DMS153 treated with DMSO at 0.1 percent for 48 hours (cell line): ENCODE results near the gene GAMT.
"Not testable (repeated sequence)": the region's sequence is repeated elsewhere in the genome, so short reads cannot be mapped to it uniquely, and the experiment has no call there.

ENCODE experiments used
- DNase-seq: peaks from one replicate; lab custom pipeline; 2025; ENCODE audit not compliant: unreplicated experiment; lab: John Stamatoyannopoulos, UW

GAMT gene

DNA sequence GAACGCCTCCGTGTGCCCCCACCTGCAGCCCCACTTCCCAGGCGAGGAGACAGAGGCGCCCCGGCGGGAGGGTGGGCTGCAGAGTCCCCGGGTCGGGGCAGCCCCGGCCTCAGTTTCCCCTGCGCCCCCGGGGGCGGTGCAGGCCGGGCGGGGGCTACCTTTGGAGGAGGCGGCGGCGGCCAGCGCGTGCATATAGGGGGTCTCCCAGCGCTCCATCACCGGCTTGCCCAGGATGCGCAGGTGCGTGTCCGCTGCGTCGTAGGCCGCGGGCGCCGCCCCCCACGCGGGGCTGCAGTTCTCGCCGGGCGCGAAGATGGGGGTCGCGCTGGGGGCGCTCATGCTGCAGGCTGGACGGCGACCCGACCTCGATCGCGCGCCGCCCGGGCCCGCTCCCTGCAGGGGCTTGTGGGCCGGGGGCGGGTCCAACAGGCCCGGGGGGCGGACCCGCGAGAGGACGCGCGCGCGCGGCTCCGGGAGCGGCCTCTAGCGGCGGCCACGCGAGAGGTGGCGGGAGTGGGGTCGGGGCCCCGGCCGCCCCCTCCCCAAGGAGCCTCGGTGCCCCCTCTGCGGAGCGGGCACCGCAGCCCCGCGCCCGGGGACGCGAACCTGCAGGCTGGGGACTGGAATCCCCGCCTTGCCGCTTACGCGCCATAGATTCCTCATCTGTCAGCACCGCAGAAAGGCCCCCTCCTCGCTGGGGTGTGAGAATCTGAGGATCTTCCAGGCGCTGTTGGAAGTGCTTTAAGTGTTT lies at the start of gene GAMT:
Gene GAMT (minus strand): TSS at position 405 of the 751 bp plus-strand sequence. CDS start 66 bp downstream, at position 339.
- DNase-seq: no peak

DNA sequence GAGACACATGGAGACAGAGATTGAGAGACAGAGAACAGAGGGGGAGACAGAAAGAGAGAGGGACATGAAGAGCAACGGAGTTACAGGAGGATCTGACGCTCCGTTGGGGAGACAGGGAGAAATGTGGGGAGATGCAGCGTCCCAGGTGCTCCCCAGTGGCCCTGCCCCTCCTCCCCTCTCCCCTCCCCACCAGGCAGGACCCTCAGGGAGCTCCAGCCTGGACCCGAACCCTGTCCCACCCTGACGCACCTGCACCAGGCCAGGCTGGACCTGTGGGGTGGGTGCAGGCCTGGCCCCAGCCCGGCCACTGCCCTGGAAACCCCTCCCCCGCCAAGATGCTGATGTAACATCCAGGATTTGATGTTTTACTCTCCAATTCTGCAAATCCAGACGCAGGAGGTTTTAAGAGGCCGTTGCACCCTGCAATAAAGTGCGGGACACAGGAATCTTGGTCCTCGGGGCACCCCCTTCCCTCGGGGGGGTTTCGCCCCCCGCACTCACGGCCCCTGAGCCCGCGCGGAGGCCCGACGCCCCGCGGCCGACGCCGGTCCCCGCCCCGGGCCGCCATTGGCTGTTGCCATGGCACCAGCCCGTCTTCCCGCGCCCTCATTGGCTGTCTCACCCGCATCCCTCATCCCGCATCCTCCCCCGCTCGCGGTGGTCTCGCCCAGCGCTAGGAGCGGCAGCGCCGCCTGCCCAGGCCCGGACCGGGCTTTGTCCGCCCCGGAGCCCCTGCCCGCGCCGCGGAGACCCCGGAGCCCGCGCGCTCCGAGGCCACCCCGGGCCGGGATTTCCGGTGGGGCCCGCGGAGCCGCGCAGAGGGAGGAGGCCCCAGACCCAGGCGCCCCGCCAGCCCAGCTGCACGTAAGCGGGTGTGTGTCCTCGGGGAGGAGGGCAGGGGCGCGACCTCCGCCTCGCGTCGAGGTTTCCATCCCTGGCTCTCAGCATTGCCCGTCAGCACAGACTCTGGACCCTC lies 48.4 kb upstream of the GAMT start, which contains the start of gene APC2:
Gene APC2 (plus strand): TSS at position 655 of the 976 bp plus-strand sequence. CDS start 2,881 bp downstream, outside the sequence.
- no peak for DNase-seq

DNA sequence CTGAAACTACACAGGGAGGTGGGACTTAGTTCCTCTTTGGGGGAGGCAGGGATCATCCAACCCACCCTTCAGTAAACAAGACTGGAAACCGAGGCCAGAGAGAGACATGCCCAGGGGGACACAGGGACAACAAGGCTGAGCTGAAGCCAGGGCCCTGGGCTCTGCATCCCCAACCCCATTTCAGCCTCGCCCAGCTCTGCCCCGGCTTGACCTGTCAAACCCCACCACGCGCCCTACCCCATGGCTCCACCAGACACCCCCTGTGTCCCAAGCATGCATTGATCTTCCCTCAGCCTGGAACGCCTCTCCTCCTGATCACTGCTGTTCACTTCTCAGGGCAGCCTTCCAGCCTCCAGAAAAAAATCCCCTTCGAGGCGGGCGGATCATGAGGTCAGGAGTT lies 46.6 kb upstream of the GAMT start:
- DNase-seq: no peak

DNA sequence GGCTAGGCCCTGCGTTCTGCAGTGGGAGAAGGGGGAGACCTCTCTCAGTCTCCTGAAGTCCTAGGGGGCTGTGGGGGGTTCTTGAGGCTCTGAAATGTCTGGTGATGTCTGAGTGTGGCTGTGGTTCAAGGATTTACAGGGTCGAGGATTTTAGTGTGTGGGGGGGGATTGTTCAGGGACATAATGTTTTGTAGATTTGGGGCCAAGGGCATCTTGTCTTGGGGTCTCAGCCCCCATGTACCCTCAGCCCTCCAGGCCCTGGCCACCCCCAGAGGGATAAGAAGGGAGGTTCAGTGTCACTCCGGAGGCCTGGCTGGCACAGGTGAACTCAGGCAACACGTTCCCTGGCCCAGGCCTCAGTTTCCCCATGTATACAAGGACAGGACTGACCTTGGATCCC lies 46.2 kb upstream of the GAMT start:
- no peak for DNase-seq

DNA sequence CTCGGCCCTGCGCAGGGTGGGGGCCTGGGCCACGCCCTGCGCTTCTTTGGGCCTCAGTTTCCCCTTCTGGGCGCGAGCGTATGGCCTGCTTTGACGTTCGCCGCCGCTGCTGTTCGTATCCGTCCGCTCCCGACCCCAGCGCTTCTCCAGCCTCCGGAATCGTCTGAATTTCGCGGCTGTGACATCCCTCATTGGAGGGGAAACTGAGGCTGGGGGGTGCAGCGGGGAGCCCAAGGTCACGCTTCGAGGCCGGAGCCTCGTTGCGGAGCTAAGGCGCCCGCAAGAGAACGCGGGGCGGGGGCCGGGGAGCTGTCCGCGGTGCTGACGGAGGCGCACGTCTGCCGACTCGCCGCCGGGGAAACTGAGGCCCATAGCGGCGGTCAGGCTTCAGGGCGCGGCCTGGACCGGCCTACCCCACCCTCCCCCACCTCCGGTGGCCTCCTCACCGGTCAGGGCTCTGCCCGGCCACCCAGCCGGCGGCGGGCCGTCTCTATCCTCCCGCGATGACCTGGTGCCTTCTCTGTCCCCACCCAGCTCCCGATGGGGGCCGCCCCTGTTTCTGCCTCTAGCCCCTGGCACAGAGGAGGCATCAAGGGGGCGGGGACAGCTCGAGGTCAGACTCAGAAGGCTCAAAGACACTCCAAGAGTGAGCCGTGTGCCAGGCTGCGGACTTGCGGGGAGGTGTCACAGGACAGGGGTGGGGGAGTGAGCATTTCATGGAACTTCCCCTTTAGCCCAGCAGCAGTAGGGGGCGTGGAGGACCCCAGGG lies 45.6 kb upstream of the GAMT start:
- no peak for DNase-seq

- DNase-seq: no peak
Observed at GRCh38 chr19:1445932-1446712, 44.8 kb upstream of the GAMT start.

DNA sequence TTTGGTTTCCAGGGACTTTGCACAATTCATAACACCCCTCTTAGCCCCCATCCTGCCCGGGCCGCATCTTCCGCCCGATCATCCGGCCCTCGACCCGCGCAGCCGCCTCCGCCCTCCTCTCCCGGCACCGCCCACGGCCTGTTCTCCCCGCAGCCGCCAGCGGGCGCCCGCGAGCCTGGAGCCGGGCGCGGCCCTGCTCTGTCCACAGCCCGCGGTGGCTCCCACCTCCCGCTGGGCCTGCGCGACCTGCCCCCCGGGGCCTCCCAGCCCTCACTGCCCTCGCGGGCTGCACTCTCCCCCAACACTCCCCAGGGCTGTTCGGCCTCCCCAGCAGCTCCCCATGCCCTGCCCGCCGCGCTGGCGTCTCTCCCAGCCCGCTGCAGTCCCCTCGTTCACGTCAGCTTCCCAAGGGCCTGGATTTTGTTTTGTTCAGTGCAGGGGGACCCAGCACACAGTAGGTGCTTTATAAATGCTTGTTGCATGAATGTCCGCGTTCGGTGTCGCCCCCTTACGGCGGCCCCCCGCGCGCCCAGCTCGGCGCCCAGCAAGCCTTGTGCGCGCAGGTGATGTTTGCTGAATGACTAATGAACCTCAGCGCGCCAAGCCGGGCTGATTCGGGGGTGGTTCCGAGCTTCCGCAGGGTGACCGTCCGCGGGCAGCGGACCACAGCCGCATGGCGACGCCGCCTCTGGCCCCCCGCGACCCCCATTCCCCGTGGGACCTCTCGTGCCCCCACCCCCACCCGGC lies 44.0 kb upstream of the GAMT start:
- DNase-seq: no peak

DNA sequence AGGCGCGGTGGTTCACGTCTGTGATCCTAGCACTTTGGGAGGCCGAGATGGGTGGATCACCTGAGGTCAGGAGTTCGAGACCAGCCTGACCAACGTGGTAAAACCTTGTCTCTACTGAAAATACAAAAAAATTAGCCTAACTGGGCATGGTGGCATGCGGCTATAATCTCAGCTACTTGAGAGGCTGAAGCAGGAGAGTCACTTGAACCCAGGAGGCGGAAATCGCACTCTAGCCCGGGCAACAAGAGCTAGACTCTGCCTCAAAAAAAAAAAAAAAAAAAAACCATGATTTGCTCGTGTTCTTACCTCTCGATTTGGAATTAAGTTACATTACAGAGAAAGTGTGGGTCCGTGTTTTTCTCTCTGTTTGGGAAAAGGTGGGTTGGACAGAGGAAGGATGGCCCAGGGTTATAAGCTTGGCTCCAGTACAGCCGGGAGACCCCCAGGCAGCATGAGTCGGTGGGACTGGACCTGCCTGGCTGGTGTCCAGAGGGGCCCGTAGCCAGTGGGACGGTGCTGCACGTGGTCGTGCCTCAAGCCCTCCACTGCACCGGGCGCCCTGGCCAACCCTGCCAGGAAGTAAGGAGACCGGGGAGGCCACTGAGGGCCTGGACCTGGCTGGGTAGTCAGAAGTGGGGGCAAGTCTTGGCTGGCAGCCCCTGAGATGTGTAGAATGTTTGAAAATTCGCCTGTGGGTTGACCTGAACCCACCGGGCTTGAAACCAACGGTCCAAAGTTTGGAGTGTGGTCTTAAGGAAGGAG lies 40.5 kb upstream of the GAMT start:
- DNase-seq: no peak

DNA sequence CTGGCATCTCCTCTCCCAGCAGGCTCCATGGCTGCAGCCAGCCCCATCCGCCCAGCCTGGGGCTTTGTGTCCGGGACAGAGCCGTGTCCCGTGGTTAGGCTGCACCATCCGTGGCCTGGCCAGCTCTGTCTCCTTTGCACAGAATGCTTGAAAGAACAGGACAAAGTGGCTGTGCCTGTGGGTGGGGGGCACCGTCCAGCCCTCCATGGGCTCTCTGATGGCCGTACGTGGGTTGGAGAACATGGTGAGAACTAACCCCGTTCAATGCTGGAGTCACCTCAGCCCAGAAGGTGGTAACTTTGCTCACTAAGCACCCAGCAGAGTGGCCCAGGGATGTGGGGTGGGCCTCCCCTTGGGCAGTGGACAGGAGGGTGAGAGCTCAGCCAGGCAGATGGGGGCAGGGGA lies 39.7 kb upstream of the GAMT start:
- DNase-seq: no peak

DNA sequence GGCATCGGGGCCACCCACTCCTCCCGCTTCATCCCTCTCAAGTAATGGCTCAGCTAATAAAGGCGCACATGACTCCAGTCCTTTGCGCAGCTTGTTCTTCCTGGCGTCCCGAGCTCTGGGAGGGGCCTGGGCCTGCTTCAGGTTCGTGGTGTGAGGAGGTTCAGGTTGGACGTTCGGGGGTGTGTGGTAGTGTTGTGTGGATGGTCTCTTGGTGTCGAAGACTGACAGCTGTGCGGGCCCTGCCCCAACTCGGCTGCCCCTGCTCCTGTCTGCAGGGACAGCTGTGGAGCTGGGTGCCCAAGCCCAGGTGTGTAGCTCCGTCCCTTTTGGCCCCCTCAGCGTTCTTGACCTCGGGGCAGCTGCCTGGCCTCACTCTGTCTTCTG lies 39.1 kb upstream of the GAMT start:
- no peak for DNase-seq

GRCh38 chr19:1439525-1440417 lies 38.4 kb upstream of the GAMT start:
- DNase-seq: not testable (repeated sequence)

DNA sequence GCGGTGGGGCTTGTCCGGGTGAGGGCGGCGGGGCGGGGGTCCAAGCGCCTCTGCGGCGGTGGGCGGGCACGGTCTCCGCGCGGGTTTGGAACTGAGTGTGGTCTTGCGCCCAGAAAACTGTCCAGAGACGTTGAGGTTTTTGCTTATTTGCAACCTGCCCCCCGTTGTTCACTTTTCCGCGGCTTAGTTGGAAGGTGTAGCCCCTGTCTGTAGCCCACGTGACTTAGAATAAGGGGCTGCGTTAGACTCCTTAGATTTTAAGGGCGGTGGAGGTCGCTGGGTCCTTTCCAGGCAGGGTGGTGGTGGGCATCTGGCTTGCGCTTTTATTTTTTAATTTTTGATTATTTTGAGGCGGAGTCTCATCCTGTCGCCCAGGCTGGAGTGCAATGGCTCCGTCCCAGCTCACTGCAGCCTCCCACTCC lies 37.6 kb upstream of the GAMT start:
- no peak for DNase-seq

DNA sequence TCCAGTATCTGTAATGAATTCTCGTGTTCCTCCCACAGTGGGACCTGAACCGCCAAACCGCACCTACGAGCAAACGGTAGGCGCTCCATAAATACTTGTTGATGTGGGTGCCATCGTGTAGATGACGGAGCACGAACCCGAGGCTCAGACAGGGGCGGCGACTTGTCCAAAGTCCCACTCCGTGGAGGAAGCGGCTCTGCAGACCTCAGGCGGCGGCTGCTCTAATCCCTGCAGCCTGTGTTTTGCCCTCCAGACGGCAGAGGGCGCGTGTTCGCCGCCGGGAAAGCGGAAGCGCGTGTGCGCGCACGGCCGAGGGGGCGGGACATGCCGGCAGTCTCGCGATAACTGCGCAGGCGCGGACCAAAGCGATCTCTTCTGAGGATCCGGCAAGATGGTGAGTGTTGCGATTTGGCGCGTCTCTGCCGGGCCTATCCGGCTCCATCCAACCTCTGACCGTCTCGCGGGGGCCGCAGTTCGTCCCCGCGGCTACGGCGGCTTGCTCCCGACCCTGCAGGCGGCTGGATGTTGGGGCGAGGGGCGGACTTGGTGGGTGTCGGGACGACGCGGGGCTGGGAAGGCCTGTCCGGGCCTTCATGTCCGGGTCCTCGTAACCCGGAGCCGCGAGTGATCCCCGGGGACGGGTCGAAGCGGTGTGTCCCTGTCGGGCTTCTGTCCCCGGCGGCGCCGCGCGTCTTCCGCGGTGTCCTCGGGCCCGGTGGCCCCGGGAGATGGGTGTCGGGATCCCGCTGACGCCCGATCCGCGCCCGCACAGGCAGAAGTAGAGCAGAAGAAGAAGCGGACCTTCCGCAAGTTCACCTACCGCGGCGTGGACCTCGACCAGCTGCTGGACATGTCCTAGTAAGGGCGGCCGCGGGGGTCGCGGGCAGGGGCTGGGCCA lies 36.9 kb upstream of the GAMT start, which contains the start of gene RPS15:
Gene RPS15 (plus strand): TSS at position 362 of the 898 bp plus-strand sequence. CDS start 30 bp downstream, at position 392.
- DNase-seq: peak; percentile 52

GRCh38 chr19:1437609-1438008 lies 36.3 kb upstream of the GAMT start:
- DNase-seq: no peak

GRCh38 chr19:1435378-1435989 lies 34.1 kb upstream of the GAMT start:
- no peak for DNase-seq

- DNase-seq: no peak
Observed at GRCh38 chr19:1434577-1435060, 33.3 kb upstream of the GAMT start.
